IMR-90 (cell line): Measurements from ENCODE around the gene BLMH. TPM values are rescaled to one million over a fixed set of nuclear protein-coding genes. Genes with fewer than 3 reads are reported as not detected.

Experiments used
- ATAC-seq: fragments of 200-7000 bp; cut with Tn5 transposase; 2 replicates; pipeline ENCODE4 v1.9.1; 2020; ENCODE audit warnings: low read depth, mild to moderate bottlenecking, moderate library complexity
- BruUV-seq: library from RNA; stranded (reverse); fragments of 400-500 nt; replicated peaks from 2 replicates; lab custom pipeline; 2021; lab: Mats Ljungman, UMichigan
- CTCF ChIA-PET: fragments of 300-600 bp; formaldehyde crosslinking; extraction: SDS; loops from one replicate; lab custom pipeline; 2021; ENCODE audit warnings: antibody characterized with exemption; lab: Yijun Ruan, JAX
- POLR2A ChIA-PET: fragments of 300-600 bp; sonication (Branson Sonifier 250); formaldehyde crosslinking; loops from one replicate; lab custom pipeline; 2022; ENCODE audit warnings: antibody characterized with exemption; ENCODE audit not compliant: unreplicated experiment; lab: Charles Lee
- DNase-seq: peaks from one replicate; pipeline ENCODE4 v3.0.0; 2013
- H2AFZ ChIP-seq: replicated peaks from 2 replicates; pipeline ENCODE3; 2013; ENCODE audit warnings: low read length, mild to moderate bottlenecking; ENCODE audit not compliant: poor library complexity
- H2AK5ac ChIP-seq: 2 replicates; pipeline ENCODE4 v1.6.1; 2013; ENCODE audit warnings: low read depth, low read length, inconsistent platforms
- H2AK9ac ChIP-seq: replicated peaks from 2 replicates; pipeline ENCODE3; 2013; ENCODE audit warnings: mild to moderate bottlenecking, low read depth, low read length, moderate library complexity; ENCODE audit not compliant: poor library complexity
- H2BK120ac ChIP-seq: 2 replicates; pipeline ENCODE4 v1.6.1; 2013; ENCODE audit warnings: low read depth, low read length, inconsistent platforms
- H2BK15ac ChIP-seq: 3 replicates; pipeline ENCODE4 v1.6.1; 2013; ENCODE audit warnings: low read depth, low read length, inconsistent platforms
- H2BK20ac ChIP-seq: 2 replicates; pipeline ENCODE4 v1.6.1; 2013; ENCODE audit warnings: low read depth, mild to moderate bottlenecking, inconsistent platforms, low read length, moderate library complexity
- H2BK5ac ChIP-seq: 2 replicates; pipeline ENCODE4 v1.6.1; 2013; ENCODE audit warnings: mild to moderate bottlenecking, low read depth, low read length, inconsistent platforms; ENCODE audit not compliant: poor library complexity, severe bottlenecking
- H3K14ac ChIP-seq: replicated peaks from 2 replicates; pipeline ENCODE4 v1.6.1; 2013; ENCODE audit warnings: low read depth, low read length, inconsistent platforms
- H3K18ac ChIP-seq: 2 replicates; pipeline ENCODE4 v1.6.1; 2013; ENCODE audit warnings: low read depth, low read length, control low read depth
- H3K23ac ChIP-seq: 2 replicates; pipeline ENCODE4 v1.6.1; 2013; ENCODE audit warnings: low read depth, low read length, inconsistent platforms
- H3K27ac ChIP-seq: 2 replicates; pipeline ENCODE4 v1.5.1; 2013; ENCODE audit warnings: mild to moderate bottlenecking, control low read depth, low read length; ENCODE audit not compliant: insufficient read depth
- H3K27me3 ChIP-seq: 2 replicates; pipeline ENCODE4 v1.6.1; 2013; ENCODE audit warnings: low read length; ENCODE audit not compliant: control insufficient read depth, insufficient read depth
- H3K36me3 ChIP-seq: 2 replicates; pipeline ENCODE4 v1.6.1; 2013; ENCODE audit warnings: low read length, mixed read lengths; ENCODE audit not compliant: control insufficient read depth, insufficient read depth
- H3K4ac ChIP-seq: 2 replicates; pipeline ENCODE4 v1.6.1; 2013; ENCODE audit warnings: low read depth, low read length, inconsistent platforms
- H3K4me1 ChIP-seq: 2 replicates; pipeline ENCODE4 v1.6.1; 2013; ENCODE audit warnings: low read length, mixed read lengths; ENCODE audit not compliant: control insufficient read depth, insufficient read depth
- H3K4me2 ChIP-seq: 2 replicates; pipeline ENCODE4 v1.6.1; 2013; ENCODE audit warnings: low read depth, mild to moderate bottlenecking, control low read depth, low read length, moderate library complexity
- H3K4me3 ChIP-seq: 2 replicates; pipeline ENCODE4 v1.5.1; 2013; ENCODE audit warnings: low read depth, mild to moderate bottlenecking, control low read depth, low read length, moderate library complexity; ENCODE audit not compliant: insufficient read depth
- H3K56ac ChIP-seq: 2 replicates; pipeline ENCODE4 v1.6.1; 2013; ENCODE audit warnings: low read length, inconsistent platforms; ENCODE audit not compliant: insufficient read depth; ENCODE audit errors: extremely low read depth
- H3K79me1 ChIP-seq, 2 experiments: 2 replicates each; pipeline ENCODE4 v1.6.1; 2013; ENCODE audit warnings: low read length in 2 of 2, inconsistent platforms in 1 of 2, low read depth in 1 of 2
- H3K9ac ChIP-seq: 2 replicates; pipeline ENCODE4 v1.6.1; 2013; ENCODE audit warnings: low read depth, low read length, control low read depth
- H3K9me1 ChIP-seq: 2 replicates; pipeline ENCODE4 v1.6.1; 2013; ENCODE audit warnings: low read length, inconsistent platforms; ENCODE audit not compliant: insufficient read depth
- H3K9me3 ChIP-seq: 2 replicates; pipeline ENCODE4 v1.6.1; 2013; ENCODE audit warnings: low read length; ENCODE audit not compliant: control insufficient read depth, insufficient read depth
- H4K20me1 ChIP-seq: 2 replicates; pipeline ENCODE4 v1.6.1; 2013; ENCODE audit warnings: low read length, inconsistent platforms; ENCODE audit not compliant: insufficient read depth
- H4K5ac ChIP-seq: 2 replicates; pipeline ENCODE4 v1.6.1; 2013; ENCODE audit warnings: mild to moderate bottlenecking, low read depth, low read length, control low read depth
- H4K8ac ChIP-seq, 2 experiments: 2 replicates each; pipeline ENCODE4 v1.6.1; 2013; ENCODE audit warnings: low read depth in 2 of 2, low read length in 2 of 2, control low read depth in 1 of 2, inconsistent platforms in 1 of 2
- H4K91ac ChIP-seq: 2 replicates; pipeline ENCODE4 v1.6.1; 2013; ENCODE audit warnings: low read depth, low read length, inconsistent platforms; ENCODE audit not compliant: insufficient read depth
- CHD1 ChIP-seq: IDR thresholded peaks from 2 replicates; pipeline ENCODE4 v1.6.1; 2012; ENCODE audit warnings: low read depth, low read length, improper control_type of control experiment
- FOS ChIP-seq: fragments of 150-350 bp; IDR thresholded peaks from 2 replicates; pipeline ENCODE4 v1.6.1; 2016; ENCODE audit warnings: low read depth, low read length
- MAFK ChIP-seq: IDR thresholded peaks from 2 replicates; pipeline ENCODE4 v1.6.1; 2012; ENCODE audit warnings: low read depth, low read length, improper control_type of control experiment
- NFE2L2 ChIP-seq: fragments of 150-350 bp; IDR thresholded peaks from 2 replicates; pipeline ENCODE4 v1.6.1; 2016; ENCODE audit warnings: low read depth, mild to moderate bottlenecking, low read length
- POLR2A ChIP-seq: IDR thresholded peaks from 2 replicates; pipeline ENCODE4 v1.6.1; 2012; ENCODE audit warnings: mild to moderate bottlenecking, low read depth, low read length
- RAD21 ChIP-seq: IDR thresholded peaks from 2 replicates; pipeline ENCODE4 v1.6.1; 2012; ENCODE audit warnings: low read length, improper control_type of control experiment
- RCOR1 ChIP-seq: IDR thresholded peaks from 2 replicates; pipeline ENCODE4 v1.6.1; 2012; ENCODE audit warnings: mild to moderate bottlenecking, low read length, improper control_type of control experiment; ENCODE audit not compliant: insufficient replicate concordance
- RFX5 ChIP-seq: IDR thresholded peaks from 2 replicates; pipeline ENCODE4 v1.8.0; 2012; ENCODE audit warnings: low read depth, mild to moderate bottlenecking, low read length, moderate library complexity
- WGBS, 2 experiments: methylation state at CpG; one replicate each; pipeline versions ENCODE4 v1.1.5 to v1.1.7; 2013; ENCODE audit warnings: missing lambda C conversion rate in 2 of 2; ENCODE audit not compliant: insufficient read length in 1 of 2; ENCODE audit errors: extremely low coverage in 2 of 2; 5-methylcytosine and 5-hydroxymethylcytosine counted together
- dilution Hi-C: fragments of 300-500 bp; cut with HindIII; formaldehyde crosslinking; loops from one replicate; pipeline ENCODE4 v1.14.3; 2018; ENCODE audit warnings: low sequenced_read_pairs; ENCODE audit not compliant: unreplicated experiment
- in situ Hi-C: fragments of 300-500 bp; cut with MboI; formaldehyde crosslinking; loops from 3 replicates; pipeline ENCODE4 v1.14.3; 2019; ENCODE audit warnings: low sequenced_read_pairs, inconsistent platforms, mixed read lengths
- intact Hi-C: fragments of 100-400 bp; cut with micrococcal nuclease; formaldehyde crosslinking; loops from 2 replicates; pipeline ENCODE4 v1.10.0; 2022
- polyA plus RNA-seq, 3 experiments: library from polyadenylated mRNA; depleted of rRNA; stranded (reverse); fragments of >200 nt; gene quantifications; 2 replicates each; pipeline ENCODE4 v1.2.3, GENCODE V29; 2012; ENCODE audit warnings: low replicate concordance in 1 of 3
- total RNA-seq: library from RNA; depleted of rRNA; stranded (reverse); fragments of >200 nt; gene quantifications from 2 replicates; pipeline ENCODE4 v1.2.3, GENCODE V29; 2012
- TF ChIP-seq, protein P1 (sequence below): conservative IDR thresholded peaks from 2 replicates; pipeline ENCODE4 v1.5.1; 2012; ENCODE audit warnings: mild to moderate bottlenecking, low read depth, low read length, improper control_type of control experiment

Gene BLMH
- total and polyA plus RNA-seq, 2 of the 4 experiments (the other 2 are of a cell fraction) = 17.3 to 20.8 TPM

DNA sequence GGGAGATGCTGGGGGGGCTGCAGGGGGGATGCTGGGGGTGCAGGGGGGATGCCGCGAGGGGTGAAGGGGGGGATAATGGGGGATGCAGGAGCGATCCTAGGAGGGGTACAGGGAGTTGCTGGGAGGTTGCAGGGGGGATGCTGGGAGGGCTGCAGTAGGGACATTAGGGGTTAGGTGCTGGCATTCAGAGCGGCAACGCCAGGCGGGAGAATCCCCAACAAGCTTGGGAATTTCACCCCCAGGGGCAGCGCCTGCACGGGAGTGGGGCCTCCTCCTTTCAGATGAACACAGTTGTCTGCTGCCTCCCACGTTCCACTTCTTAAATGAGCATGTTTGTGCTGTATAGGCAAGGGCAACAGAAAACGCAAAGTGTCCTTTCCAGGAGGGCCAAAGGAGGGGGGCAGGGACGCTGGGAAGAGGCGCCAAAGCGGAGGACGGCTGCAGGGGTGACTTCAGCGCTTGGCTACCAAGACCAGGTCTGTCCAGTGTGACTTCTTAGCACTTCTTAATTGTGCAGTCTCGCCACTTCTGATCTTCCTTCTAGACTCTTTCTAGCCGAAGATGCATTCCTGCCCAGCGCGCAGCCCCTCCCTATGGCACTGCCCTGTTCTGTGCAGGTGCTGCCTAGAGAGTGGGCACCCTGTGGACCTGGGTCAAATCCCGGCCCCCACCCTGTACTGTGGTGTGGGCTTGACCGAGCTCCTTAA, 54.3 kb downstream of the BLMH start:
- no peak overlapping the region for H3K23ac ChIP-seq
- H4K5ac ChIP-seq = no peak overlapping the region
- BruUV-seq = no TSS peak
- H3K4me3 ChIP-seq = no peak overlapping the region
- dilution Hi-C loops = no loop called here
- no peaks in the 10 kb centered on the region; the same call in 1 of the 2 replicates for H3K9me3 ChIP-seq
- H3K79me1 ChIP-seq = no peaks in the 10 kb centered on the region
- ATAC-seq (no peak), DNase-seq (no peak)
- H3K36me3 ChIP-seq = no peaks in the 10 kb centered on the region
- no peak overlapping the region for H2BK20ac ChIP-seq
- POLR2A ChIA-PET = no interaction called here
- intact Hi-C loops = no loop called here
- WGBS, 2 experiments = no CpG with 5 or more reads among the region's 21 CpGs
- CTCF ChIA-PET = interaction anchor here (0.6 to 1.4 kb wide), 2 partner anchors 13 to 85 kb away, joined by 3 to 4 read pairs; no protein-coding TSS in a partner anchor
- H3K4me1 ChIP-seq = peaks cover 5% of the 10 kb centered on the region; the same call in 1 of the 2 replicates
- H3K9ac ChIP-seq = no peak overlapping the region
- H2BK15ac ChIP-seq = no peak overlapping the region
- H3K9me1 ChIP-seq = no peaks in the 10 kb centered on the region
- no peak overlapping the region for H2AK5ac ChIP-seq
- H4K91ac ChIP-seq = no peak overlapping the region
- H3K14ac ChIP-seq = no peak overlapping the region
- H3K4ac ChIP-seq = no peak overlapping the region
- no peak overlapping the region for H3K27ac ChIP-seq
- no peak for TF ChIP-seq CHD1
- no peak for TF ChIP-seq RAD21
- TF ChIP-seq POLR2A = no peak
- TF ChIP-seq MAFK = no peak
- TF ChIP-seq RCOR1 = no peak
- TF ChIP-seq FOS = no peak
- TF ChIP-seq NFE2L2 = no peak
- no peak for TF ChIP-seq RFX5
- TF ChIP-seq, protein P1, sequence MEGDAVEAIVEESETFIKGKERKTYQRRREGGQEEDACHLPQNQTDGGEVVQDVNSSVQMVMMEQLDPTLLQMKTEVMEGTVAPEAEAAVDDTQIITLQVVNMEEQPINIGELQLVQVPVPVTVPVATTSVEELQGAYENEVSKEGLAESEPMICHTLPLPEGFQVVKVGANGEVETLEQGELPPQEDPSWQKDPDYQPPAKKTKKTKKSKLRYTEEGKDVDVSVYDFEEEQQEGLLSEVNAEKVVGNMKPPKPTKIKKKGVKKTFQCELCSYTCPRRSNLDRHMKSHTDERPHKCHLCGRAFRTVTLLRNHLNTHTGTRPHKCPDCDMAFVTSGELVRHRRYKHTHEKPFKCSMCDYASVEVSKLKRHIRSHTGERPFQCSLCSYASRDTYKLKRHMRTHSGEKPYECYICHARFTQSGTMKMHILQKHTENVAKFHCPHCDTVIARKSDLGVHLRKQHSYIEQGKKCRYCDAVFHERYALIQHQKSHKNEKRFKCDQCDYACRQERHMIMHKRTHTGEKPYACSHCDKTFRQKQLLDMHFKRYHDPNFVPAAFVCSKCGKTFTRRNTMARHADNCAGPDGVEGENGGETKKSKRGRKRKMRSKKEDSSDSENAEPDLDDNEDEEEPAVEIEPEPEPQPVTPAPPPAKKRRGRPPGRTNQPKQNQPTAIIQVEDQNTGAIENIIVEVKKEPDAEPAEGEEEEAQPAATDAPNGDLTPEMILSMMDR = no peak
- H3K18ac ChIP-seq = no peak overlapping the region
- no peak overlapping the region for H2AK9ac ChIP-seq
- H3K27me3 ChIP-seq = peaks cover 65% of the 10 kb centered on the region
- H4K8ac ChIP-seq = no peak overlapping the region
- H2BK5ac ChIP-seq = no peak overlapping the region
- H3K56ac ChIP-seq = no peak overlapping the region
- in situ Hi-C loops = no loop called here
- peak overlapping the region; percentile 65 for H2AFZ ChIP-seq
- H2BK120ac ChIP-seq = no peak overlapping the region
- no peaks in the 10 kb centered on the region for H4K20me1 ChIP-seq
- H3K4me2 ChIP-seq = peak overlapping the region; percentile 13; the same call in 1 of the 2 replicates
